Stomach (tissue), 9 donors: Measurements from ENCODE around the gene RANBP1. TPM values are rescaled to one million over a fixed set of nuclear protein-coding genes. Genes with fewer than 3 reads are reported as not detected.

Source experiments
- DNase-seq, 2 donors: peaks; one replicate each; pipeline versions ENCODE4 v3.0.0 to v3.0.0-alpha.2; 2013 to 2019
- H3K27ac ChIP-seq, 5 donors: fragments of 200-600 bp in 4 of 5; sonication (generic) in 4 of 5; one replicate each; pipeline ENCODE4 v1.5.1; 2013 to 2019; ENCODE audit warnings: mild to moderate bottlenecking in 1 of 5, moderate library complexity in 1 of 5
- H3K27me3 ChIP-seq, 3 donors: fragments of 200-600 bp; sonication (generic); one replicate each; pipeline ENCODE4 v1.5.1; 2017 to 2019; ENCODE audit warnings: mixed run types in 1 of 3
- H3K36me3 ChIP-seq, 4 donors: fragments of 200-600 bp; sonication (generic); 1 replicate in 3 of 4; 2 replicates in 1 of 4; pipeline ENCODE4 v1.5.1; 2016 to 2019
- H3K4me1 ChIP-seq, 4 donors: fragments of 200-600 bp; sonication (generic); one replicate each; pipeline ENCODE4 v1.5.1; 2016 to 2019
- H3K4me3 ChIP-seq, 4 donors: fragments of 200-600 bp; sonication (generic) in 3 of 4; one replicate each; pipeline ENCODE4 v1.5.1; 2016 to 2019; ENCODE audit warnings: mild to moderate bottlenecking in 1 of 4
- H3K9me3 ChIP-seq, 4 donors: fragments of 200-600 bp; sonication (generic); one replicate each; pipeline ENCODE4 v1.5.1; 2016 to 2019
- EP300 ChIP-seq: sonication (generic); formaldehyde crosslinking; IDR thresholded peaks from one replicate; pipeline ENCODE4 v1.6.1; 2017; ENCODE audit warnings: antibody characterized with exemption
- POLR2A ChIP-seq, 4 donors: fragments of 450-650 bp; IDR thresholded peaks; one replicate each; pipeline ENCODE4 v1.6.1; 2016; ENCODE audit warnings: antibody characterized with exemption in 4 of 4, control low read depth in 2 of 4, mild to moderate bottlenecking in 1 of 4, moderate library complexity in 1 of 4
- POLR2AphosphoS5 ChIP-seq, 3 donors: sonication (generic); formaldehyde crosslinking; IDR thresholded peaks; one replicate each; pipeline ENCODE4 v1.6.1; 2016; ENCODE audit warnings: antibody characterized with exemption in 3 of 3
- WGBS, 5 donors: extraction: QIAGEN DNeasy Blood & Tissue Kit in 3 of 5; methylation state at CpG; one replicate each; pipeline versions ENCODE4 v1.1.5 to v1.1.7; 2013 to 2018; 5-methylcytosine and 5-hydroxymethylcytosine counted together
- intact Hi-C: fragments of 100-400 bp; cut with DNase I; formaldehyde crosslinking; loops from one replicate; pipeline ENCODE4 v1.15.1; 2023; ENCODE audit warnings: low total_unique reads
- polyA plus RNA-seq, 3 donors: library from polyadenylated mRNA; stranded (reverse); fragments of 200-250 nt; gene quantifications; one replicate each; pipeline ENCODE4 v1.2.3, GENCODE V29; 2013
- total RNA-seq, 5 donors: library from RNA; depleted of rRNA; stranded (reverse); fragments of >200 nt; gene quantifications; one replicate each; pipeline versions ENCODE4 v1.1.0 to v1.2.3, GENCODE V29; 2014 to 2016
- TF ChIP-seq, protein P1 (sequence below), 7 experiments: fragments of 450-650 bp in 4 of 7; fragments of 200-600 bp in 3 of 7; sonication (generic) in 3 of 7; IDR thresholded peaks; one replicate each; pipeline ENCODE4 v1.5.1; 2016 to 2019; ENCODE audit warnings: antibody characterized with exemption in 7 of 7, control low read depth in 2 of 7, mild to moderate bottlenecking in 1 of 7
- donor health status: healthy with polysubstance abuse.
- donor health status: Bipolar disorder and iron deficiency.
- donor health status: healthy.

The RANBP1 gene
- total and polyA plus RNA-seq, 8 donors, result 23.9 to 200 (median 91.9) TPM

DNA sequence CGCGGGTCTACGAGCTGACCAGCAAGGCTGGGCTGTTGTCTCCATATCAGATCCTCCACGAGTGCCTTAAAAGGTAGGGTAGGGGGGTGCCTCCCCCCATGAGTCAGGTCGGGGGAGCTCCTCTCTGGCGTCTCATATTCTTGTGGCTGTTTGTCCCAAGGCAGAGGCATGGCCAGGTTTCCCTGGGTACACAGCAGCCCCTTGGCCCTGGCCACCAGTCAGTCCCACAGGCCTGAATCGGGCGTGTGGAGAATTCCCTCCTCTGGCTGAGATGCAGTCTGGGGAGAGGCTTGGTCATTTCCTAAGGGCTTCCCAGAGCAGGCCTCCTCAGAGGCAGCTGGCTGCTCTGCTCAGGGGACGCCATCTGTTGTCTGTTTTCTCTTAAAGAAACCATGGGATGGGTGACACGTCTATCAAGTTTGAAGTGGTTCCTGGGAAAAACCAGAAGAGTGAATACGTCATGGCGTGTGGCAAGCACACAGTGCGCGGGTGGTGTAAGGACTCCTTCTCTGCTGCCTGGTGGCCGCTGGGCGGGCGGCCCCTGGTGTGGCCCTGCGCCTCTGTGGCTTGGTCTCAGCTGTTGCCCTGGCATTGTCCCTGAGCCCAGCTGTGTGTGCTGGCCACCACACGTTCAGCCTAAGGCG, 9.6 kb upstream of the RANBP1 start:
- no peak overlapping the region for H3K4me3 ChIP-seq
- peaks cover 0 to 2% (median 0%) of the 10 kb centered on the region in 4 donors for H3K4me1 ChIP-seq
- H3K27me3 ChIP-seq, result no peaks in the 10 kb centered on the region
- H3K9me3 ChIP-seq, result no peaks in the 10 kb centered on the region
- WGBS, 5 donors, result 79 to 91% (median 89%) methylated on average over 20 of the region's 20 CpGs
- intact Hi-C loops, result no loop called here
- peaks cover 71 to 100% (median 98%) of the 10 kb centered on the region in 4 donors for H3K36me3 ChIP-seq
- H3K27ac ChIP-seq, result no peak overlapping the region
- TF ChIP-seq EP300 (no peak), POLR2AphosphoS5 (IDR thresholded peaks at IDR 0.05) (no peak), POLR2A (IDR thresholded peaks at IDR 0.05) (no peak)
- TF ChIP-seq, protein P1, sequence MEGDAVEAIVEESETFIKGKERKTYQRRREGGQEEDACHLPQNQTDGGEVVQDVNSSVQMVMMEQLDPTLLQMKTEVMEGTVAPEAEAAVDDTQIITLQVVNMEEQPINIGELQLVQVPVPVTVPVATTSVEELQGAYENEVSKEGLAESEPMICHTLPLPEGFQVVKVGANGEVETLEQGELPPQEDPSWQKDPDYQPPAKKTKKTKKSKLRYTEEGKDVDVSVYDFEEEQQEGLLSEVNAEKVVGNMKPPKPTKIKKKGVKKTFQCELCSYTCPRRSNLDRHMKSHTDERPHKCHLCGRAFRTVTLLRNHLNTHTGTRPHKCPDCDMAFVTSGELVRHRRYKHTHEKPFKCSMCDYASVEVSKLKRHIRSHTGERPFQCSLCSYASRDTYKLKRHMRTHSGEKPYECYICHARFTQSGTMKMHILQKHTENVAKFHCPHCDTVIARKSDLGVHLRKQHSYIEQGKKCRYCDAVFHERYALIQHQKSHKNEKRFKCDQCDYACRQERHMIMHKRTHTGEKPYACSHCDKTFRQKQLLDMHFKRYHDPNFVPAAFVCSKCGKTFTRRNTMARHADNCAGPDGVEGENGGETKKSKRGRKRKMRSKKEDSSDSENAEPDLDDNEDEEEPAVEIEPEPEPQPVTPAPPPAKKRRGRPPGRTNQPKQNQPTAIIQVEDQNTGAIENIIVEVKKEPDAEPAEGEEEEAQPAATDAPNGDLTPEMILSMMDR (IDR thresholded peaks at IDR 0.05), result no peak
- no peak for DNase-seq

DNA sequence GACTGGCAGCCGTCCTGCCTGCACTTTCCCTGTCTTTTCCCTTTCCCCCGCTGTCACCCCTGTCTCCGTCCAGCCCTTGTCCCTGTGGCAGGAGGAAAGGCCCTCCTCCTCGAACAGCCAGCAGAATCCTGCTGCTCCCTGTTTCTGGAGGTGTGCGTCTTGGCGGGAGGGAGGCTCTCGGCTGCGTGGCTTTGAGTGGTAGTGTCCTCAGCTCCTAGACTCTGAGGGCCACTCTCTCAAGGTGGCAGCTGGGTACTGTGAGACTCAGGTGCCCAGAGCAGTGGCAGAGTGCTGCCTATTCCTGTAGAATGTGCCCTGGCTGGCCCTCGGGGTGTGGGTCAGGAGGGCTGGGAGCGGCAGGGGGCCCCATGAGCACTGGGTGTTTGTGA, 9.1 kb upstream of the RANBP1 start:
- H3K9me3 ChIP-seq, result no peaks in the 10 kb centered on the region
- no peaks in the 10 kb centered on the region for H3K27me3 ChIP-seq
- WGBS, 5 donors, result 90 to 100% (median 94%) methylated on average over 9 to 10 of the region's 10 CpGs
- intact Hi-C loops, result no loop called here
- peaks cover 73 to 100% (median 98%) of the 10 kb centered on the region in 4 donors for H3K36me3 ChIP-seq
- H3K27ac ChIP-seq, result no peak overlapping the region
- TF ChIP-seq POLR2A (IDR thresholded peaks at IDR 0.05) (no peak), POLR2AphosphoS5 (IDR thresholded peaks at IDR 0.05) (no peak)
- TF ChIP-seq, protein P1 (IDR thresholded peaks at IDR 0.05), result no peak
- H3K4me3 ChIP-seq, result no peak overlapping the region
- no peak for DNase-seq
- peaks cover 0 to 7% (median 2%) of the 10 kb centered on the region in 4 donors for H3K4me1 ChIP-seq

DNA sequence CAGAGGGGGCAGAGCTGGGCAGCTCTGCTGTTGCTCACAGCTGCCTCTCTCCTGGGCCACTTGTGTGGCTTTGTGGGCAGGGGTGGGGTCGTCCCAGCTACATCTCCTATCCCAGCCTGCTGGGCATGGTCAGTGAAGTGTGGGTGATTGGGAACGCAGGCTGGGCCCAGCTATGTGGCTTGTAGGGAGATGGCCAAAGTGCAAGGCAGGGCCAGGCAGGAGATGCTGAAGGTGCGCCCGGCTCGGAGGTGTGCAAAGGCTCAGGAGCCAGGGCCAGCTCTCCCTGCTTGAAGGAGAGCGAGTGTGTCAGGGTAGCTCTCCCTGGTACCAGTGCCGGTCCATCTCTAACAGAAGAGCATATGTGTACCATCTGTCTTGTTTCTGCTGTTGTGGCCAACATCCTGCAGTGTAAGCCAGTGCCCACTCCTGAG, 8.4 kb upstream of the RANBP1 start:
- DNase-seq, result no peak
- H3K27me3 ChIP-seq, result no peaks in the 10 kb centered on the region
- H3K4me3 ChIP-seq, result no peak overlapping the region
- no peaks in the 10 kb centered on the region for H3K9me3 ChIP-seq
- 86 to 97% (median 93%) methylated on average over 6 to 7 of the region's 7 CpGs for WGBS, 5 donors
- peaks cover 0 to 13% (median 8%) of the 10 kb centered on the region in 4 donors for H3K4me1 ChIP-seq
- intact Hi-C loops, result no loop called here
- H3K36me3 ChIP-seq, result peaks cover 78 to 100% (median 98%) of the 10 kb centered on the region in 4 donors
- no peak for TF ChIP-seq EP300
- no peak for TF ChIP-seq POLR2A (IDR thresholded peaks at IDR 0.05)
- TF ChIP-seq, protein P1 (IDR thresholded peaks at IDR 0.05), result no peak
- TF ChIP-seq POLR2AphosphoS5 (IDR thresholded peaks at IDR 0.05), result no peak
- H3K27ac ChIP-seq, result no peak overlapping the region

DNA sequence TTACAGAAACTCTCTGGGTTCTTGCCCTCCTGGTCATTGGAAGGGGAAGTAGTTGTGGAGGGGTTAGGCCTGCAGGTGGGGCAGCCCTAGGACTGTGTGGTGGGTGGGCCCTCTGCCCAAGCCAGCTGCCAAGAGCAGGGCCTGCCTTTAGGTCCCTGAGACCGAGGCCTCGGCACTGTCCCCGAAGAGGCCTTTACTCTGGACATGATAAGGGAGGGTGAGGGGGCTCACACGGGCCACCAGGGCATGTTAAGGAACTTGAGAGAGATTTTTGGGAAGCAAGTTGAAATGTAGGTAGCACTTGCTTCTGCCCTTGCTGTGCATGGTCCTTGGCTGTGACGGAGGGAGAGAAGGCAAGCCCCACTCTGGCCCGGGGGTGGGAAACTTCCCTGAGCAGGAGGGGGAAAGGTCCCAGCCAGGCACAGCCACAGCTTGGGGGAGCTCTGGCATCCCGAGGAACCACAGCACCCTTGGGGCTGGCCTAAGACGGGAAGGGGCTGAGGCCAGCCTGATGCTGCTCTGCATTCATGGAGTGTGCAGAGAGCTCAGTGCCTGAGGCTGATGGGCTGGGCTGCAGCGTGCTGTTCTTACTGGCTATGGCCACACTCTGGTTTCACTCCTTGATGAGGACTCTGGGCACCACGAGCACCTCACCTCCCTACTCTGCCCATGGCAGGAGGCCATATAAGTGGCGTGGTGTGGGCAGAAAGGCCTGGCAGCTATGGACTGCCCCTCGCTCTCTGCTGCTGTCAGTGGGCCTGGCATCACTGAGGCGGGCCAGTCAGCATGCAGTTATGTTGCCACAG, 7.8 kb upstream of the RANBP1 start:
- TF ChIP-seq, protein P1 (IDR thresholded peaks at IDR 0.05), result no peak
- TF ChIP-seq POLR2AphosphoS5 (IDR thresholded peaks at IDR 0.05) (no peak), EP300 (no peak), POLR2A (IDR thresholded peaks at IDR 0.05) (no peak)
- peaks cover 78 to 100% (median 99%) of the 10 kb centered on the region in 4 donors for H3K36me3 ChIP-seq
- no peak for DNase-seq
- intact Hi-C loops, result no loop called here
- no peaks in the 10 kb centered on the region for H3K9me3 ChIP-seq
- no peaks in the 10 kb centered on the region for H3K27me3 ChIP-seq
- WGBS, 5 donors, result 72 to 87% (median 81%) methylated on average over 10 to 13 of the region's 13 CpGs
- H3K27ac ChIP-seq, result no peak overlapping the region
- no peak overlapping the region for H3K4me3 ChIP-seq
- H3K4me1 ChIP-seq, result peaks cover 0 to 14% (median 10%) of the 10 kb centered on the region in 4 donors
